Colonic mucosa (tissue), 4 donors: ENCODE data around the gene ECT2. TPM values are rescaled to one million over a fixed set of nuclear protein-coding genes. Genes with fewer than 3 reads are reported as not detected.
A peak's percentile ranks its signal among the peaks of the same experiment; 100 is the strongest.
"Not testable (repeated sequence)": the region's sequence is repeated elsewhere in the genome, so short reads cannot be mapped to it uniquely, and the experiment has no call there.

Source experiments
- DNase-seq: peaks from one replicate; pipeline ENCODE4 v3.0.0-alpha.2; 2020
- H3K27ac ChIP-seq: fragments of 200-600 bp; one replicate; pipeline ENCODE4 v1.8.0; 2021
- H3K27me3 ChIP-seq: fragments of 200-600 bp; one replicate; pipeline ENCODE4 v1.8.0; 2021
- H3K36me3 ChIP-seq: fragments of 200-600 bp; one replicate; pipeline ENCODE4 v1.8.0; 2021
- H3K4me1 ChIP-seq: fragments of 200-600 bp; one replicate; pipeline ENCODE4 v1.8.0; 2021; ENCODE audit warnings: mild to moderate bottlenecking
- H3K4me3 ChIP-seq: fragments of 200-600 bp; one replicate; pipeline ENCODE4 v1.8.0; 2021
- H3K9ac ChIP-seq, 2 donors: one replicate each; pipeline ENCODE4 v1.7.0; 2013; ENCODE audit warnings: control low read depth in 2 of 2, low read depth in 2 of 2, low read length in 2 of 2
- H3K9me3 ChIP-seq: fragments of 200-600 bp; one replicate; pipeline ENCODE4 v1.8.0; 2021
- intact Hi-C: fragments of 100-400 bp; cut with DNase I; formaldehyde crosslinking; loops from one replicate; pipeline ENCODE4 v1.14.1; 2022
- total RNA-seq, 2 donors: library from RNA; stranded (reverse); fragmentation: NEBNext Ultra II Directional in 1 of 2; extraction: Animal tissue kit (Norgen Biotek cat#: 25700) in 1 of 2; gene quantifications; one replicate each; pipeline ENCODE4 v1.2.1, GENCODE V29; 2021
- TF ChIP-seq, protein P1 (sequence below): fragments of 200-600 bp; IDR thresholded peaks from one replicate; pipeline ENCODE4 v1.8.0; 2022; ENCODE audit warnings: antibody characterized with exemption, mild to moderate bottlenecking
- donor health status: healthy.
- donor health status: DM: no; HTN: no; CAD: no.
- donor health status: DM: no; HTN: no; CAD: no.

ECT2 gene
- total RNA-seq, 2 donors from 2014 or later, result 36.3 to 58.1 TPM

DNA sequence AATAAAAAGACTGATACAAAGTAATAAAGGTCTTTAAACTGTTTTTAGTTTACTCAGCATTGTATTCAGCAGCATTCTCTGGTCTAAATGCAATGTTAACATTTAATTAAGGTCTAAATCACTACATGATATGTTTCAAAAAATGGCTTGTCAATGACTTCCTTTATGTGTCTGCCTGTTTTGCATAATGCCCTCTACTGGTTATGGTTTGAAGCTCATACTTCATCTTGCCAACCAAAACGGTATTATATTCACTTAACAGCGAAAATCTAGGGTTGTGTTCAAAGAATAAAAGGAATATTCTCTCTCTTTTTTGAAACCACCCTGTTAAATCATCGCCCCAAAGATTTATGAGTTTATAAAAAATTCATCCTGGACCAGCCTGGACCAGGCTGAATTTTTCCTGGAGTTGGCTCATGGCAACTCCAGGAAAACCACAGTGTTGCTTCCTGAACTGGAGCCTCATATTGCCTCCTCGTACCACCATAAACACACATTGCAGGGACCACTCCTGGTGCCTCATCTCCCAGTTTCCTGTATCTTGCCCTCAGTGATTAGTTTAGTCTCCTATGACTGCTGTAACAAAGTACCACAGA lies 32.9 kb upstream of the ECT2 start:
- DNase-seq, result no peak

DNA sequence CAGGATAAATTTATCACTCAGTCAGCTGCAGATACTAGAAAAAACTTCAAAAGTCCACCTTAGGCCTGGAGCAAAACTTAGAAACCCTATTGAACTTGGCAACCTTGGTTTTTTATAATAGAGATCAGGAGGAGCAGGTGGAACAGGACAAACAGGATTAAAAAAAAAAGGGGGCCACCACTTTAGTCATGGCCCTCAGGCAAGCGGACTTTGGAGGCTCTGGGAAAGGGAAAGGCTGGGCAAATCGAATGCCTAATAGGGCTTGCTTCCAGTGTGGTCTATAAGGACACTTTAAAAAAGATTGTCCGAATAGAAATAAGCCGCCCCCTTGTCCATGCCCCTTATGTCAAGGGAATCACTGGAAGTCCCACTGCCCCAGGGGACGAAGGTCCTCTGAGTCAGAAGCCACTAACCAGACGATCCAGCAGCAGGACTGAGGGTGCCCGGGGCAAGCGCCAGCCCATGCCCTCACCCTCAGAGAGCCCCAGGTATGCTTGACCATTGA lies 27.9 kb upstream of the ECT2 start:
- DNase-seq, H3K36me3 ChIP-seq, intact Hi-C loops, H3K27ac ChIP-seq, H3K9ac ChIP-seq, H3K4me1 ChIP-seq, H3K4me3 ChIP-seq, H3K9me3 ChIP-seq, H3K27me3 ChIP-seq: not testable (repeated sequence)

More for the DNA sequence above, 32.9 kb upstream of the ECT2 start:
- intact Hi-C loops, result no loop called here
- no peaks in the 10 kb centered on the region for H3K27me3 ChIP-seq
- H3K9me3 ChIP-seq, result no peaks in the 10 kb centered on the region
- H3K27ac ChIP-seq, result no peak overlapping the region
- H3K36me3 ChIP-seq, result no peaks in the 10 kb centered on the region
- no peak overlapping the region for H3K9ac ChIP-seq
- TF ChIP-seq, protein P1, sequence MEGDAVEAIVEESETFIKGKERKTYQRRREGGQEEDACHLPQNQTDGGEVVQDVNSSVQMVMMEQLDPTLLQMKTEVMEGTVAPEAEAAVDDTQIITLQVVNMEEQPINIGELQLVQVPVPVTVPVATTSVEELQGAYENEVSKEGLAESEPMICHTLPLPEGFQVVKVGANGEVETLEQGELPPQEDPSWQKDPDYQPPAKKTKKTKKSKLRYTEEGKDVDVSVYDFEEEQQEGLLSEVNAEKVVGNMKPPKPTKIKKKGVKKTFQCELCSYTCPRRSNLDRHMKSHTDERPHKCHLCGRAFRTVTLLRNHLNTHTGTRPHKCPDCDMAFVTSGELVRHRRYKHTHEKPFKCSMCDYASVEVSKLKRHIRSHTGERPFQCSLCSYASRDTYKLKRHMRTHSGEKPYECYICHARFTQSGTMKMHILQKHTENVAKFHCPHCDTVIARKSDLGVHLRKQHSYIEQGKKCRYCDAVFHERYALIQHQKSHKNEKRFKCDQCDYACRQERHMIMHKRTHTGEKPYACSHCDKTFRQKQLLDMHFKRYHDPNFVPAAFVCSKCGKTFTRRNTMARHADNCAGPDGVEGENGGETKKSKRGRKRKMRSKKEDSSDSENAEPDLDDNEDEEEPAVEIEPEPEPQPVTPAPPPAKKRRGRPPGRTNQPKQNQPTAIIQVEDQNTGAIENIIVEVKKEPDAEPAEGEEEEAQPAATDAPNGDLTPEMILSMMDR, result peak; percentile 15
- no peaks in the 10 kb centered on the region for H3K4me1 ChIP-seq
- no peak overlapping the region for H3K4me3 ChIP-seq

GRCh38 chr3:172726380-172726779 lies 24.1 kb upstream of the ECT2 start:
- TF ChIP-seq, protein P1, result no peak
- no peaks in the 10 kb centered on the region for H3K4me1 ChIP-seq
- H3K36me3 ChIP-seq, result no peaks in the 10 kb centered on the region
- intact Hi-C loops, result no loop called here
- H3K27me3 ChIP-seq, result no peaks in the 10 kb centered on the region
- no peak overlapping the region for H3K4me3 ChIP-seq
- H3K27ac ChIP-seq, result no peak overlapping the region
- no peak for DNase-seq
- H3K9ac ChIP-seq, result no peak overlapping the region
- no peaks in the 10 kb centered on the region for H3K9me3 ChIP-seq

- intact Hi-C loops, result no loop called here
- TF ChIP-seq, protein P1, result no peak
- H3K27ac ChIP-seq, result no peak overlapping the region
Measured at GRCh38 chr3:172735014-172735413, 15.5 kb upstream of the ECT2 start.

DNA sequence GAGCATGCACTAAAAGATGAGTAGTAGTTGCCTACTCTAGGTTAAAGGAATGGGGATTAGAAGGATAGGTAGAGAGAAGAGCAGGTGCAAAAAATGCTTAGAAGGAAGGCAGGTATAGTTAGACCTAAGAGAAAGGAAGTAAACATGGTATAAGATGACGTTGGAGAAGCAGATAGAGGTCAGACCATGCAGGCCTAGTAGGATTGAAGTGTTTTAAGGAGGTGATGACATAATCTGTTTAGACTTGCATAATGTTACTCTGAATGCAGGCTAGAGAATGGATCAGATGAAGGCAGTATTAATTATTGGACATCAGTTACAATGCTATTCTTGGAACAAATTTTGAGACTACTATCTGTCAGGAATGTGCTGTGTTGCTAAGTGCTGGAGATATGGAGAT lies 11.1 kb upstream of the ECT2 start:
- H3K36me3 ChIP-seq, result no peaks in the 10 kb centered on the region
- H3K4me3 ChIP-seq, result no peak overlapping the region
- DNase-seq, result no peak
- no peaks in the 10 kb centered on the region for H3K4me1 ChIP-seq
- no peaks in the 10 kb centered on the region for H3K9me3 ChIP-seq
- TF ChIP-seq, protein P1, result no peak
- intact Hi-C loops, result no loop called here
- H3K9ac ChIP-seq, result no peak overlapping the region
- H3K27me3 ChIP-seq, result no peaks in the 10 kb centered on the region
- no peak overlapping the region for H3K27ac ChIP-seq

More at GRCh38 chr3:172735014-172735413, 15.5 kb upstream of the ECT2 start:
- H3K9me3 ChIP-seq, result no peaks in the 10 kb centered on the region
- H3K9ac ChIP-seq, result no peak overlapping the region
- DNase-seq, result no peak
- no peak overlapping the region for H3K4me3 ChIP-seq
- no peaks in the 10 kb centered on the region for H3K4me1 ChIP-seq
- no peaks in the 10 kb centered on the region for H3K27me3 ChIP-seq
- no peaks in the 10 kb centered on the region for H3K36me3 ChIP-seq

DNA sequence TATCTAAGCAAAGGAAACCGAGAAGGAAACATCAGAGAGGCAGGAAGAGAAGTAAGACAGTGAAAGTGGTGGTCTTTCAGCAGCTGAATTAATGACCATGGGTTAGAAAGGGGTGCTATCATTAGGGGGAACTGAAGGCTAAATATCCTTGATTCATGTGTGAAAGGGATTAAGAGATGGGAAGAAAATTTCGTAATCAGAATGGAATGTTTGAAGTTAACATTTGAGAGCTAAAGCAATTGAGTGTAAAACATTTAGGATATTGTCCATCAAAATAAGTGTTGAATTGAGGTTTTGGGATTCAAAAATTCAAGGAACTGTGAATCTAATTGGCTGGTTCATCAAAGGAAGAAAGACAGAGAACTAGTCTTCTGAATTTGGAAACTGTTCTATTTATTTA lies 4.1 kb upstream of the ECT2 start:
- Histone ChIP-seq H3K27me3 (no peaks in the 10 kb centered on the region), H3K9ac (no peak overlapping the region), H3K9me3 (no peaks in the 10 kb centered on the region), H3K36me3 (no peaks in the 10 kb centered on the region), H3K27ac (no peak overlapping the region), H3K4me1 (peaks cover 4% of the 10 kb centered on the region), H3K4me3 (no peak overlapping the region)
- DNase-seq, result no peak
- TF ChIP-seq, protein P1, result no peak
- intact Hi-C loops, result no loop called here
